ENCODE data around the gene HLCS.

The HLCS gene

DNA sequence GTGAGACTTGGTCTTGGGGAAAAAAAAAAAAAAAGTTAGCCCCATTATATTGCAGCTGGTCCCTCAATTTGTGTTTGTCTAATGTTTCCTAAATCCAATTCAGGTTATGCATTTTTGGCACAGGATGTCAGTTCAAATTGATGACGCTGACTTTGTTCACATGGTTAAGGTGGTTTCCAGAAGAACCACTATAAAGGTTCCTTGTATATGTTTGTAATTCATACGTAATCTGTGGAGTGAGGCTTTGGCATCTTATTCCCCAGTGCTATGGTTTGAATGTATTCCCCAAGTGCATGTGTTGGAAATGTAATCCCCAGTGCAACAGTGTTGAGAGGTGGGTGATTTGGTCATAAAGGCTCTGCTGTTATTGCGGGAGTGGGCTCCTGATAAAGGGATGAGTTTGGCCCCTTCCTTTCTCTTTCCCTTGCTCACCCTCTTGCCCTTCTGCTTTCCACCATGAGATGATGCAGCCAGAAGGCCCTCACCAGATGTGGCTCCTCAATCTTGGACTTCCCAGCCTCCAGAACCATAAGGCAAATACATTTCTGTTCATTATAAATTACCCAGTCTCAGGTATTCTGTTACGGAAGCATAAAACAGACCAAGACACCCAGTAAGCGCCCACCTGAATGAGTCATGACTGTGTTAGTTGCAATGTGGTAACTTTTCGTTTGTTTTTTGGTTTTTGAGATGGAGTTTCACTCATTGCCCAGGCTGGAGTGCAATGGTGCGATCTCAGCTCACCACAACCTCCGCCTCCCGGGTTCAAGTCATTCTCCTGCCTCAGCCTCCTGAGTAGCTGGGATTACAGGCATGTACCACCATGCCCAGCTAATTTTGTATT lies 19.5 kb upstream of the HLCS start:
- DNase-seq: peak in 1 of 5 donors; percentile 30

DNA sequence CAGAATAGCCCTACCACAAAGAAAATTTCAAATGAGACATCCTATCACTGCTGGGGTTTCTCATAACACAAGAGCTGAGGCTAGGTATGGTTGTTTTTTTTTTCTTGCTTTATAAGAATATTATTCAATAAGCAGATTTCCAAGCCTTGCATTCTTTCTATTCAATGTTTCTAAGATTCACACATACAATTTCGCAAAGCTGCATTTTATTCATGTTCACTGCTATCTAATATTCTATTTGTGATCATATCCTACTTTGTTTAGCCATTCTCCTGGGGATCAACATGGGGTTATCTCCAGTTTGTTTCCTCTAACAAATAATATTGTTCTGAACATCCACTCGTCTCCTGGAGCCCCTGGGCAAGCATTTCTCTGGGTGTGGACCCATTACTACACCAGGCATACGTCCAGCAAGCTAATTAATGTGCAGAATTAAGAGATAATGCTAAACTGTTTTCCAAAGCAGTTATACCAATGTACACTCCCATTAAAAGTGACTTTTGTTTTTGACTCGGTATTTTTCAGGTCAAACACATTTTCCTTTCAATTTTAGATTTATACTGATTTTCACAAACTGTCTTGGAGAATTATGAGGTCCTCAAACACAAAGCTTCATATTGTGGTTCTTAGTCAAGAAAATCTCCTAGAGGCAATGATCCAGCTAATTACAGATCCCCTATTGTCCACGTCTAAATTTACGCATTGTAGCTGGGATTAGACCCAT lies 15.7 kb upstream of the HLCS start:
- DNase-seq: no peak

DNA sequence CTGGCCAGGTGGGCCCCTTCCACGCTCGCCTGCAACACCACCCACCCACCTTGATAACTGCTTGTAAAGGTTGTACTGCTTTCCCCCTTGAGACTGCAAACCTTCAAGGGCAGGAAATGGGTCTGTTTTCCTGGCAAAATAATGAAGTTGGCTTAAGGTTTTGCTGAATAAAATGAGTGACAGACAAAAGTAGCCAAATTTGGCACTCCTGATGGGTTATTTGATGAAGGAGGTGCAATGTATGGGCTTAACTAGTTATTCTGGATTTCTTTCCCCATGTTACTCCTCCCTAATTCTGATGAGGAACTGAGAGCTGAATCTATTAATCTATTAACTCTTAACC lies 14.6 kb upstream of the HLCS start:
- DNase-seq: no peak

DNA sequence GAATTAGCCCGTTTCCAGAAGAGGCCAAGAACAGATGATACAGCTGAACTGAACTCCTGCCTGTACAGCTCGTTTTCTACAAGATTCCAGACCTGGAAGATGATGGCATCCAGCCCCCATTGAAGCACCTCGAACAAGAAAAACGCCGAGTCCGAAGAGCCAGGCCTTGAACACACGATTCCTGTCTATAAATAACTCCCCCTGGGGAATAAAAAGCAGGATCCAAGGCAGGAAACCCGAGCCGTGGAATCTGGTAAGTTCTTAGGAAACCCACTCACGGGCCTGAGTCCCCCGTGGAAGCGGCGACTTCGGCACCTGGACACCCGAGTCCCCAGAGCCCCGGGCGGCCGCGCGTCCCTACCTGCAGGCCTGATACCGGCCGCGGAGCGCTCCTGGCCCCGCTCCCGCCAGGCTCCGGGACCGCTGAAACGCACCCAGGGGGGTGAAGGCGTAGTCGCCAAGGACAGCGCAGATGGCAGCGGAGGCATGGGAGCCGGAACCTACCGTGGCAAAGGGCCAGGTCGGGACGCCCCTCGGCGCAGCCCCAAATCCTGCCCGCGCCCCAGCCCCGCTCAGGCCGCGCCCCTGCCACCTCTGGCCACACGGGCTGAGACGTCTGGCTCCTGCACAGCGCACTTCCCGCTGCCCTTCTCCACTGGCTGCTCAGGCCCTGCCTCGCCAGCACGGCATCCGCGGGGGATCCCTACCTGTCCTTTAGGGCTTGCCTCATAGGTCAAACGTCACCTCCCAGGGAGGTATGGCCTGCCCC lies 14.0 kb upstream of the HLCS start:
- no peak for DNase-seq

DNA sequence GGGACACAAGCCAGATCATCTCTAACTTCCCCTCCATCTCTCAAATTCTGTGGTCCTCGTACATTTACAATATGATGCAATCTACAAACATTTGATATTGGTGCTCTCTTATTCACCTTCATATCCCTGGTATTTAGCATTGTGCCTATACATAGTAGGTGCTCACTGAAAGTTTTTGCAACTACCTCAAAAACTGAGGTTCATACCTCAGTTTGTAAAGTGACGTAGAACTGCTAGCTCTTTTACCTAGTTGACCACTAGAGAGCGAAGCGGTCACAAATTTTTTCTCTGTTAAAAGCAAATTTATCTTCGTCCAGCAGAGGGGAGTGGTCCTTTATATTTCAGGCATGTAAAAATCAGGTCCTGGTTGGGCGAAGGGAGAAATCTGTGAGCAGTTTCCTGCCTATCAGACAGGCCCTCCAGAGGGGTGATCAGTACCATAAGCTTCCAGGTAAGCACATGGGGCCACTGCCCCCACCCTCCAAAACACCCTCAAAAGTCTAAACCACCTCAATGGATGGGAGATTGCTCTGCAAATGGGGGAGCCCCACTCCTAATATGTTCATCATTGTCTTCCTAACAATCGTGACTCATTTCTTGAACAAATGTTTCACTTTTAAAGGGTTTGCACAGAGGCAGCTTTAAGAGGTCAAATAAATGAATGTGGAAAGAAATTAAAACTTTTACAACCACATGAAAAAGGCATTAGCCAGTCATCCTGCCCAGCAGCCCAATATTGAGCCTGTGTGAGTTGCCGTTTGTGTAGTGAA lies 10.6 kb upstream of the HLCS start:
- DNase-seq: peak in 2 of 5 donors; percentile 18 to 59

DNA sequence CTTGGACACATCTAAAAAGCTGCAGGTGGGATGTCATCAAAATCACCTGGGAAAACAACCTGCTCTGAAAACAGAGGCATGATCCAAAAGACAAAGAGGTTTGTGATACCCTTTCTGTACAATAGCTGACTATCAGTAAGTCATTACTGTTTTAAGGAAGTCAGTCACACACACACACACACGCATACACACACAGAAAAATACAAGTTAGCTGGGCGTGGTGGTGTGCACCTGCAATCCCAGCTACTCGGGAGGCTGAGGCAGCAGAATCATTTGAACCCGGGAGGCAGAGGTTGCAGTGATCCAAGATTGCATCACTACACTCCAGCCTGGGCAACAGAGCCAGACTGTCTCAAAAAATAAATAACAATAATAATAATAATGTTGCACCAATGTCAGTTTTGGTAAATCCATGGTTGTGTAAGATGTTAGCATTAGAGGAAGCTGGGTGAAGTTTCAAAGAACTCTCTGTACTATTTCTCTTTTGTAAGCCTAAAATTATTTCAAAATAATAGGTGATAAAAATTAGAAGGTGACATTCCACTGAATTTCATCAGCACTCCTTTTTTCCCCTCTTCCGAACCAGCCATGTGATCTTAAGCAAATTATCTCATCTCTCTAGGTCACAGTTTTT lies 9.9 kb upstream of the HLCS start:
- no peak for DNase-seq

DNA sequence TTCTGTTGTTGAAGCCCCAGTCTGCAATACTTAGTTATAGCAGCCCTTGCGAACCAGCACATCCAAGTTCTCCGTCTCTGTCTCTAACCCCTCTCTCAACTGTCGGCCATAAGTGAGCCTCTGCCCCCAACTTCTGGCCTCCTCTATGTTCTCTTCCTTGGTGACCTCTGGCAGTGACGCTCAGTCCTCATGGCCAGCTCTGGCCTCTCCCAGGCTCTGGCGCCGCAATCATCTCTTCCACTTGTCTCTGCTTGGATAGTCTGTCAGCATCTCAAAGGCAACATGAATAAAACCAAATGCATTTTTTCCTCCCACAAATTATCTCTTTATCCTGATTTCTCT lies 8.4 kb upstream of the HLCS start:
- DNase-seq: no peak

DNA sequence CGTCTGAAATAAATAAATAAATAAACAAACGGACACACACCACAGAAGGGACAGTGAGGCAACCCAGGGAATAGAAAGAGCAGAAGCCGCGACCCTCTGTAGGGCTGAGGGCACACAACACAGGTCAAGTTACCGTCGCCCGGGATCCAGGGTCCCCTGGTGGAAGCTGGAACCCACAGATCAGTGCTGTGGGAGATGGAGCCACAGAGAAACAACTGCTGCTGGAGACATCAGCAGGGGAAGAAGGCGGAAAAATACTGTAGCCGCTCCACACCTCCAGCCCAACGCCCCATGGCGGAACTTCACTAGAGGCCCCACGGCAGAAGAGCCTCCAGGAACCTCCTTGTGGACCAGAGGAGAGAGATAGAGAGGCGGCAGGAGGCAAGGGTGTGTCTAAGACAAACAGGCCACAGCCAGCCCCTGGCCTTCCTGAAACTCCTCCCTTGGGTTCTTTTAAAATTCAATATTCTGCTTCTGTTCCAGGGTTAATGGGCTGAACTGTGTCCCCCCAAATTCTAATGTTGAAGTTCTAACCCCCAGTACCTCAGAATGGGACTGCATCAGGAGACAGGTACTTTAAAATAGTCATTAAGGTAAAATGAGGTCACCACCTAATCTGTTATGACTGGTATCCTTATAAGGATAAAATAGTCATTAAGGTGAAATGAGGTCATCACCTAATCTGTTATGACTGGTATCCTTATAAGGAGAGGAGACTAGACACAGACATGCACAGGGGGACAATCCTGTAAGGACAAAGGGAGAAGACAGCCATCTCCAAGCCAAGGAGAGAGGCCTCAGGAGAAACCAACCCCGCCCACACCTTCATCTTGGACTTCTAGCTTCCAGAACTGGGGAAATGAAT lies 7.7 kb upstream of the HLCS start:
- no peak for DNase-seq

DNA sequence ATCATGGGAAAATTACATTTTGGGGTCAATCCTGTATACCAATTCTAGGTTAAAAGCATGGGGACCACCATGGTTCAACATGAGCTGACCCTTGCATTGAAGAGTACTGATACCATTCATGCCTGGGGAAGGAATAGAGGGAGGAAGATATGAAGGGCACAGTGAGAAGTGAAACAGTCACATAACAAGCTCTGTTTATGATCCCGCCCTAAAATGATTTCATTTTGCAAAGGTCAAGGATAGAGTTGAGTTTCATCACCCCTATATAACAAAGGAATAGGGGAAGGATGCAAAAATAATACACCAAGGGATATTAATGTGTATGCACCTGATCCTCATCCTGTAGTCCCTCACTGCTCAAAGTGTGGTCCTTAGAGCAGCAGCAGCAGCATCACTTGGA lies 2.5 kb upstream of the HLCS start:
- DNase-seq: no peak

DNA sequence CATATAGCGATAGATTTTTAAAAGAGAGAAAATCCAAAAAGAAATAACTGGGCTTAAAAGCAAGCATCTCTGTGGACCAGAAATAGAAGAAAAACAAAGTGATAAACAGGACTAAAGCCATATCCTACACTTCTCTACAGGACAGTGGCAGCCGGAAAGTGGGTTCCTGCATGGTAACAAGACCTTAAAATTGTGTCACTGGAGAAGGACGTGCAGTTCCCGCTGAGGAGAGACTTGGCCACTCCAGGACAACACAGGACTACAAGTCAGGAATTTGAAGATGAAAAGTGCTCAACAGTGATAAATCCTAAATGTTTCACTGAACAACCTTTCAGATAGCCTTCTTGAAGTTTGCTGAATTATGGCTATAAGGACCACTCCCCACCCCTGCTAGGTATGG lies 1.9 kb upstream of the HLCS start:
- no peak for DNase-seq

DNA sequence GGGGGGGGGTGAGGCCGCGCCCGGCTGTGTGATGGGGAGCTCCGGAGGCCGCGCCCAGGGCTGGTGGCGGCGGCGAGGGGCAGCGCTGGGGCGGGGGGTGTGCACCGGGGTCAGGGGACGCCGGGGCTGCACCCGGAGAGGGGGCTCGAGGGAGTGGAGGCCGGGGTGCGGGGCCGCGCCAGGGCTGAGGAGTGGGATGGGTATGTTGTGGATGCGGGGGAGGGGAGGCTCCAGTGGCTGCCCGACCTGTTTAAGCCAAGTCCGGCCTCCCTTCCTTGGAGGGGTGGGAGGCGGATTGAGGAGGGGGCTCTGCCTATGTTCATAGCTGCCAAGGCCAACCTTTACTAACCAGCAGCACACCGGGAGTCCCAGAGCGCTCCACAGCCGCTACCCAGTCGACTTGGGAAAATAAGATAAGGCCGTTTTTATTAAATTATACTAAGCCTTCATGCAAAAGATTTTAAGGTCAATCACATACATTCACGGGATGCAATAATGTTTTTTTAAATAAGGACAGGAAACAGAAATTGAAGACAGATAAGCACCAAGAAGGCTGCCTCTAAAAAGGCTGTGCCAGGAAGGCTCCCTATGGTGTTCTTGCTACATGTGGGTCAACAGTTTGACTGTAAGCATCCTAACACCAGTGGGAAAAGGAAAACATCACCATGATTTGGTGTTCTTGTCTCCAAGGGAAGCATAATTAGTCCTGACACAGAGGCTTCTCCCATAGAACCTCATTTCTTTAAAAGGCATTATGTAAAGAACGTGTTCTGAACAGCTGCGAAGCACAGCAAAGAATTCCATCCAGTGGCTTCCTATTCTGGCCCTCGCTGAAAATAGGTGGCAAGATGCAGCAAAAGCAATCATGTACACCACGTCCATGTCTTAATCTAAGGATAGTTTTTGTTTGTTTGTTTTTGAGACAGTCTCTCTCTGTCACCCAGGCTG lies 626 bp upstream of the HLCS start:
- no peak for DNase-seq

DNA sequence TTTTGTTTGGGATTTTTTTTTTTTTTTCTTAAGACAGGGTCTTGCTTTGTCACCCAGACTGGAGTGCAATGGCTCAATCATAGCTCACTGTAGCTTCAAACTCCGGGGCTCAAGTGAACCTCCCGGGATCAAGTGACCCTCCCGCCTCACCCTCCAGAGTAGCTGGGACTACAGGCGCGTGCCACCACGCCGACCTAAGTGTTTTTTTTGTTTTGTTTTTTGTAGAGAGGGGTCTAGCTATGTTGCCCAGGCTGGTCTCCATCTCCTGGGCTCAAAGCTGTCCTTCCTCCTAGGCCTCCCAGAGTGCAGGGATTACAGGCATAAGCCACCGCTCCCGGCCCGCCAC lies 776 bp downstream of the HLCS start:
- DNase-seq: no peak

DNA sequence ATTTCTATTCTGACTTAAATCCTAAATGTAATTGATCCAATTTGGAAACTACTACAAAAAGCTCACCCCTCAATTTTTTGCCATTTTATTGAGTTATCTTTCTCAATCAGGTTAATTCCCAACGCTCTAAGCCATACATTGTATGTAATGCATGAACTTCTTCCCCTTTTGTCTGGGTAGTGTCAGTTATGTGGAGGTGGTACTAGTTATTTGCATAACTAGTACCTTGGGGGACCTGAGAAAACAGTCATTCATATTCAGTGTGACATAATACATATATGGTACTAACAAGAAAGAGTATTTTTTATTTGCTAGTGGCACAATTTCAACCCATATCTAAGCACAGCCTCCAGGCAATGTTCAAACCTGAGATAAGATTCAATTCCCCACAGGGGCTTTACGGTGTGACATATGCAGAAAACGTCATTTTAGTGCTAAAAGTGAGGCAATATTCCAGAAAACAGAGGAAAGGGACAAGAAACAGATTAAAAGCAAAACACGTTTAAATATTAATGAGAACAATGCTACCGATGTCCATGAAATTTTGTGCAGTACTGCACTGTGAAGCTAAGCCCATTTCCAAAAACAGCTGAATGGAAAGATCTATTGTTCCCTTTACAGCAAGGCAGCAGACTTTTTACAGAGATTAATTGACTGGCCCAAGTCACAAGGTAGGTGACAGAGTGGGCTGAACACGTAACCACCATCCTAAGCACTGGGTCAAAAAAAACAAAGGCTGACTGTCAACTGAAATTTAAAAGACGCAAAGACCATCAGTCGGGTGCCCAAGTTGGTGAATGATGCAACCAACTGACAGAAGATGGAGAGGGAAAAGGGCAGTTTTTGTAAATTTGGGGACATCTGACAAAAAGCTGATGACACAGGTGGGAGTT lies 1.4 kb downstream of the HLCS start:
- DNase-seq: no peak

DNA sequence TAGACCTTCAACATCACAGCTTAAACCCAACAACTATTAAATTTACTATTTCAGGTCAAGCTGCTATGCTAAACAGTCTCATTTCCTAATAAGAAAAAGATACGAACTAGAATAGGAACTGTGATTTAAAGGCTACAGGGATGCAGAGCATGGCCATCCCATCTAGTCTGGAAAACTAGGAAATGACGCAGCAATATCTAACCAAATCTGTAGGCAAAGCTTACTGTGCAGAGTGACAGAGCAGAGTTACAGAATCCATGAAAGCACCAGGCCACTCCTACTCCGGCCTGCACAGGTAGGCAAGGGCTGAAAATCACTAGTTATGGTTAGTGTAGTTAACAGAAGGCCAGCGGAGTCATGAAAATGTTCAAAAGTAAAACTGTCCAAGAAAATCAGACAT lies 2.1 kb downstream of the HLCS start:
- DNase-seq: no peak

DNA sequence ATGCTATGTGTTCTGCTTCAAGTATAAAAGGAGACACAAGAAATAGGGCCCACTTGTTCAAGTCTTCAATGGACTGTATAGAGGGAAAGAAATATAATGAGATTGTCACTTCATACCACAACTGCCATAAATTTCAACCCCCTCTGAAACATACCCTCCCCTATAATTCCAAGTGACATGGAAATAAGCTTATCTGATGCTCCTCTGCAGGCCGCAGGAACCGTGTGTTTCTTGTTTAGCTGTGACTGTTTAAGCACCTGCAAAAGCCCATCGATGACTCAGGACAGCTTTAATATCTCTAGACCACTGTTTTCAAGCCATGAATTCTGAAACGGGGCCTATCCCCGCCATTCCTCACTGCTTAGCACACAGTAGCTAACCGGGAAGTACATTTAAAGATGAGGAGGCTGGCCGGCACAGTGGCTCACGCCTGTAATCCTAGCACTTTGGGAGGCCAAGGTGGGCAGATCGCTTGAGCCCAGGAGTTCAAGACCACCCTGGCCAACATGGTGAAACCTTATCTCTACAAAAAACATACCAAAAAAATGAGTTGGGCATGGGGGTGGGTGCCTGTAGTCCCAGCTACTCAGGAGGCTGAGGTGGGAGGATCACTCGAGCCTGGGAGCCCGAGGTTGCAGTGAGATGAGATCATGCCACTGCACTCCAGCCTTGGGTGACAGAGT lies 4.2 kb downstream of the HLCS start:
- DNase-seq: no peak

DNA sequence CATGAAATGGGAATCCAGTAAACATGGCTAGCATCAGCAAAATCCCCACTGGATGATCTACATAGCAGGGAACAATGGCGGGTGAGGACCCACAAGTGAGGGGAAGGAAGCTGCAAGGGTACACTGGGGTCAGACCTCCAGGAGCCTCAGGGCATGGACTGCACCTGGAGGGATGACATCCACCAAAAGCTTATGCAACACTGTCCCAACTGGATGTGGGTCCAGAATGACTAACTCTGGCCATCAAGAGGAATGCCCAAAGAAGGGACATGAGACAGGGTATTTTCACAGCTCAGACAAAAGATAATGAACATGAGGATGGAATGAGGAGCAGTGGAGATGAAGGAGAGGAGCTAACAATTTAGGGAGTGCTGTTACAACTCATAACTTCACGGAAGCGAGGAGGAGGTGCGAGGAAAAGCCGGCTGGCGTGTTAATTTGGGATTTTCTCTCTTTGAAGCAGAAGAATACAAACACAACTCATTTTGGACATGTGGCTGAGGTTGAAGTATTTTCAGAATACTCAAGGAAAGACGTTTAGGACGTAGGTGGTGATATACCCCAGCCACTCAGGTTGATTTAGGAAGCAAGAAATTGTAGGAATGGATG lies 5.7 kb downstream of the HLCS start:
- DNase-seq: no peak

DNA sequence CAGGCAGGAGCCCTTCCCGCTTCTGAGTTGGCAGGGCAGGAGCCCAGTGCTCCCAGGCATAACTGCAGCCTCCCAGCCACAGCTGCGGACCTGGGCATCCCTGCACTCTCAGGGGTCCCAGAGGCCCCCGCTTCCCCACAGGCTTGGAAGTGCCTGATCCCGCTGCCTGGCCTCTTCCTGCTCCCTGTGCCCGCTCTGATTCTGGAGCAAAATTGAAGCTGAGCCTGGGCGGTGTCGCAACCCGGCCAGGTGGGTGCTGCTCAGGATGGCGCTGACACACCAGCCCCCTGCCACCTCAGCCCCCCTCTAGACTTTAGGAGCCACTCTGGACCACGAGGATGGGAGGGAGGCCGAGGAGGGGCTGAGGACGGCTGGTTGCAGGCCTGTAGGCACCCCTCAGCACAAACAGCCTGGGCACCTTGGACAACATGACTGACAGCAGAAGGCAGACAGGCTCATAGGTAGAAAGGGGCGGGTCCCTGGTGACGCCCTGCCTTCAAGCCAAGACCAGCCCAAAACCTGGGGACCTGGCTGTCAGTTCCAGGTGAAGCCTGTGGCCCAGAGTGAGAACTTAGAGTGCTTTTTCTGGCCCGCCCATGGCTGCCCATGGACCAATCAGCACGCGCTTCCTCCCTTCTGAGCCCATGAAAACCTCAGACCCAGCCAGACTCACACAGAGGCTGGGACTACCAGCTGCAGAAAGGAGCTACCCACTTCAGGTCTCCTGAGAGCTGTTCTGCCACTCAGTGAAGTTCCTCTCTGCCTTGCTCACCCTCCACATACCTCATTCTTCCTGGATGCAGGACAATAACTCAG lies 7.2 kb downstream of the HLCS start:
- DNase-seq: no peak
